HG03280 (cell line): Measurements from ENCODE around the gene ZNF367.

Source experiments
- ATAC-seq: cut with Tn5 transposase; IDR thresholded peaks from one replicate; pipeline ENCODE4 v1.9.1; 2021; ENCODE audit warnings: mild to moderate bottlenecking, moderate library complexity; ENCODE audit not compliant: unreplicated experiment

ZNF367 gene

DNA sequence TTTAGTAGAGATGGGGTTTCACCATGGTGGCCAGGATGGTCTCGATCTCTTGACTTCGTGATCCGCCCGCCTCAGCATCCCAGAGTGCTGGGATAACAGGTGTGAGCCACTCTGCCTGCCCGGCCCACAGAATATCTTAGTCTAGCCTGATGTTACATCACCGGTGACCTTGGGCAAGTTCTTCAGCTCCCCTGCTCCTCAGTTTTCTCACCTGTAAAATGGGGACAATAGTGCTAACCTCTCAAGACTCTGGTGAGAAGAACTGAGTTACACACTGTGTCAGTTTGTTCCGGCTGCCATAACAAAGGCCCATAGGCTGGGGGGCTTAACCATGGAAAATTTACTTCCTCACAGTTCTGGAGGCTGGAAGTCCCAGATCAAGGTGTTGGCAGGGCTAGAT is 19.3 kb upstream of the ZNF367 start:
- ATAC-seq, result no peak

DNA sequence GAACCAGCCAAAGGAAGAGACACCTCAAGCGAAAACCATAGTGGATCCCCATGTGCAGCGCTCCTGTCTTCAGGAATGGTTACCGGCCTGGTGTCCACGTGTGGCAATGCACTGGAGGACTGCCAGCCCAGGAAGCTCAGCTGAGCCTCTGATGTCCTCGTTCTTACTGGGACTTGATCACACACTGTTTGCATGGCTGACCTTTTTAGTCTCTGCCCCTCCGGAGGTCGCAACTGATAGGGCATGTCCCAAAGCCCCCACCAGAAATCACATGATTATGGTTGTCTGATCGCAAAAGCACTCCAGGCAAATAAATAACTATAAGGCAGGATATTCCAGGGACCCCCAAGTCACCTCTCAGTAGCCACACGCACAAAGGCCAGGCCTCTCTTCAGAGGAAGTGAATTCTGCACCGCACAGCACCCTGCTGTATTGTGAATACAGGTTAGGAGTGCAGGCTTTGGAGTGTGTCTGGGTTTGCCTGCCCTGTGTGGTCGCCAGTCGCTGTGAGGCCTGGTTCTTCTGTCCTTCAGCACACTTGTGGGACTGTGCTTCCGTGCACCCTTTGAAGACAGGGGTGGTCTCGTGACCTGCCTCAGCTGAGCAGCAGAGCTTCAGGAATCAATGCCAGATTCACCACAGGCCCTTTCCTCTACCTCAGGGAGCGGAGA is 18.4 kb upstream of the ZNF367 start:
- ATAC-seq, result no peak

DNA sequence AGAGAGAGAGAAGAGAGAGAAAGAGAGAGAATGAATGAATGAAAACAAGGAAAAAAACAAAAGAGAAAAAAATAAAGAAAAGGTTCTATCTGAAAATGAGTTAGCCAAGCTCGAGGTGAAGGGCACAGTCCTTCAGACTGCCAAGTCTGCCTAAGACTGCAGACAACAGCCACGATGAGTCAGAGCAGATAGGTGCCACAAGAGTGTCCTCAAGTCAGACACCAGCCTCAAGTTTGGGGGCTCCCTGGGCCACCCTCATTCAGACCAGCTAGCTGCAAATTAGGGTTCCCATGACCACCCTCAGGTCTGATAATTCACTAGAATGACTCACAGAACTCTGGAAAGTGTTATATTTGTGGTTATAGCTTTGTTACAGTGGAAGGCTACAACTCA is 17.9 kb upstream of the ZNF367 start:
- no peak for ATAC-seq

DNA sequence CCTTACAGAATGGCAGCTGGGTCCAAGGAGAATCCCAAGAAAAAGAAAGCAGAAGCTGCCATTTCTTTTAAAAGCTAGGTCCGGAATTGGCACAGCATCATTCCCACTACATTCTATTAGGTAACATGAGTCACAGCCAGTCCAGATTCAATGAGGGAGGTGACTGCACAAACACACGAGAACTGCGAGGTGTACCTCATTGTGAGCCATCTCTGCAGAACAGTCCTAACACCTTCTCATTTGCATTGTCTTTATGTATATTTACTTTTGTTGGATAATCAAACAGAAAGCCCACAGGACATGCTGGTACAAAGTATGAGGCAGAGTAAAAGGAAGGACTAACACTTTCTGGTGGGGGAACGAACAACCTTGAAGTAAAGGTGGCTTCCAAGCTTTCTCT is 17.2 kb upstream of the ZNF367 start:
- no peak for ATAC-seq

DNA sequence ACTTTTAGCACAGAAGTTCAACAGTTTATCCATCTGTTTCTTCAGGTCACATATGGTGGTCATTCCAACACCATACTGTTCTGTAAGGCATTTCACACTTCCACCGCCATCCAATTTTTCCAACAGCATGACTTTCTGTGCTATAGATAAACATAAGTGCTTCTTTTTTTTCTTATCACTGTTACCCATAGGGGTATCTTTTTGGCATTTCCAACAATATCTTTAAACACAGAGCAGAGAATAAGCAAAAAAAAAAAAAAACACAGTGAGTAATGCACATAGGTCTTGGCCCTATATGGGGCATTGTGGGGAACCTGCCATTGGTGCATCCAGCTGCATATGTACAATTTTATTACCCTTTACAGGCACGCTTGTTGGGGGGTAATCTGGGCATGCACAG is 12.2 kb upstream of the ZNF367 start:
- ATAC-seq, result no peak

DNA sequence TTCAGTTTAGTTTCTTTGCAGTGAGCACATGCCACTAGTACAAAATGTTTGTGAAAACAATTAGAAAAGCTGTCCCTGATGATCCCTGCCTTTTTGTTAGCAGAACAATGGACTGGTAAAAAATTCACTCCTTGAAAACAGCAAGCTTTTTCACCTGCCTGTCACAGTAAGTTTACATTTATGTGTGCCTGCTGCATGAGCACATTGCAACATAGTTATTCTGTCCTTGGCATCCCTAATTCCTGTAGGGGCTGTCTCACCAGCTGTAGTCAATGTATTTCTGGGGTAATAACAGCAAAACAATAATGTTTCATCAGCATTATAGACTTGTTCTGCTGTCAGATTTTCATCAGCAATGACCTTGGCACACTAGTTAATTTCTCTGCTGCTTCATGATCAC is 11.6 kb upstream of the ZNF367 start:
- no peak for ATAC-seq

DNA sequence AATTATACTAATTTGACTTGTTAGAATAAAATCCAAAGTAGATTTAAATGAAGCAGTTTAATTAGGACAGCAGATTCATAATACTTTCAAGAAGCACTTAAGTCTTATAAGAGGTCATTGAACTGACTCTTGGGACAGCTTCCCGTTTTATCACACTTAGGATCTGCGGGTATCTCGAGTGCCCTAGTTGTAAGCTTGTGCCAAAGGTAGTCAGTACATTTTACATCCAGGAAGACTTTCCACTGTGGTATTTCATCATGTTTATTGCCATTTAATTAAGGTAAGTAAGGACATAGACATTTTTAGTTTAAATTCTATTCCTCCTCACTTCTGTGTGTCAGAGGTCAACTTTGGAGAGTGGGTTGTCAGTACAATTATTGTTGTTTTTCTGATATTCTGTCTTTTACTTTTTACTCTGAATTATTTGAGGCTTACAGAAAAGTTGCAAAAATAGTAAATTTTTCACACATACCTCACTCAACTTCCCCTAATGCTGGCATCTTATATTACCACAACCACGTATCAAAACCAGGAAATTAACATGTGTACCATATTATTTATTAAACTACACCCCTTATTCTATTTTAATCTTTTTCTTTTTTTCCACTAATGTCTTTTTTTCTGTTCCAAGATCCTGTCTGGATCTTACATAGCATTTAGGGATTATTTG is 7.5 kb upstream of the ZNF367 start:
- no peak for ATAC-seq

DNA sequence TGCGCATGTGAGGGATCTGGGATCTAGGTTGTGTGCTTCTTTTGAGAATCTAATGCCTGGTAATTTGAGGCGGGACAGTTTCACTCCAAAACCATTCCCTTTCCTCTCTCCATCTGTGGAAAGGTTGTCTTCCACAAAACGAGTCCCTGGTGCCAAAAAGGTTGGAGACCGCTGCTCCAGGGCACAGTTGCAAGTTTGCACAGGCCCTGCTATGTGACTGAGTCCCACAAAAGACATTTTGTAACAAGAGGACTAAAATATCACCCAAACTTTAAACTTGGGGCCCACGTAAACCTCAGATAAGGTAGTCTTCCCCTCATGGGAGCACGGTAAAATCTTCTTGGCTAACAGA is 5.8 kb upstream of the ZNF367 start:
- no peak for ATAC-seq

DNA sequence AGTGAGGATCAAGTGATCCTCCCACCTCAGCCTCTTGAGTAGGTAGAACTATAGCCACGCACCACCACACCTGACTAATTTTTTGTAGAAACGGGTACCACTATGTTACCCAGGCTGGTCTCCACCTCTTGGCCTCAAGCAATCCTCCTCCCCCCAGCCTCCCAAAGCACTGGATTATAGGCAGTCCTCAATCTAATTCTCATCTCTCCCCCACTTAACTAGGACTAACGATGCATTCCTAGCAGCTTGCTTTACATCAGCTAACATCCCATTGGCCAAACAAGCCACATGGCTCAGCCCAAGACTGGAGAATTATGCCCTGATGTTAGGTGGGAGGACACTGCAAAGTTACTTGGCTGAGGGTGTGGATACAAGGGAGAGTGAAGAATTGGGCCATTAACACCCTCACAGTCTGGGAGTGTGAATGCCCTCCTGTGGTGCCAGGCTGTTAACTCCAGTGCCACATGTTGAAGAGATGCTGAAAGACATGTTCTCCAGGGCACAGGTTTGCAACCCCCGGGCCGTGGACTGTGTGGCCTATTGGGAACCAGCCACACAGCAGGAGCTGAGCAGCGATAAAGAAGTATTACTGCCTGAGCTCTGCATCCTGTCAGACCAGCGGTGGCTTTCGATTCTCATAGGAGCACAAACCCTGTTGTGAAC is 5.3 kb upstream of the ZNF367 start:
- ATAC-seq, result no peak

DNA sequence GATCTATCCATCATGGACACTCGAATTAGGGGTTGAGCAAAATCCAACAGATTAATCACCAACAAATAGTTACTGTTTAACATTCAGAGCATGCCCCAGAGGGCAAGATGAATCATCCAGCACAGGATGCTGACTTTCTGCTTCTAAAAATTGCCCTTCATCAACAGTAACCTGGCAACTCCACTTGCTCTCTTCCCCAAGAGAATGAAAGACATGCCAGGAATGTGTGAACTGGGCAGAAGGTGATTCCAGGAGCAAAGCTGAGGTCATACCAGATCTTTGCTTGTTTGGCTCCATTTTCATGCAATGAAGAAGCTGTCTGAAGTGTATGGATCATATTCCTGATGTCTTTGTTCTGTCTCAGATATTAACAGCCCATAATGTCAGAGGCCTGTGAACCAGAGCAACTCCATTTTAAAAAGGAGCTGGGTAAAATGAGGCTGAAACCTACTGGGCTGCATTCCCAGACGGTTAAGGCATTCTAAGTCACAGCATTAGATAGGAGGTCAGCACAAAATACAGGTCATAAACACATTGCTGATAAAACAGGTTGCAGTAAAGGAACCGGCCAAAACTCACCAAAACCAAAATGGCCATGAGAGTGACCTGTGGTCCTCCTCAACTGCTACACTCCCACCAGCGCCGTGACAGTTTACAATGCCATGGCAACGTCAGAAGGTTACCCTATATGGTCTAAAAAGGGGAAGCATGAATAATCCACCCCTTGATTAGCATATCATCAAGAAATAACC is 2.5 kb upstream of the ZNF367 start:
- no peak for ATAC-seq

DNA sequence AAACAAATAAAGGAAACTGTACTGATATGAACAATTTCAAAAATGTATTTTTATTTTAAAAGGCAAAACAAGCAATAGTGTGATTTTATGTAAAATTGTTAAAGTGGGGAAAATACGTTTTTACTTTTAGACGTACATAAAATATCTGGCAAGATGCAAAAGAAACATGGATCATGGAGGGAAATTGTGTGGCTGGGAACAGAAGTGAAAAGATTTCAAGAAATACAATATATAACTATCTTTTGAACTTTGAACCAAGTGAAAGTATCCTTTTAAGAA is 1.5 kb upstream of the ZNF367 start:
- ATAC-seq, result no peak

DNA sequence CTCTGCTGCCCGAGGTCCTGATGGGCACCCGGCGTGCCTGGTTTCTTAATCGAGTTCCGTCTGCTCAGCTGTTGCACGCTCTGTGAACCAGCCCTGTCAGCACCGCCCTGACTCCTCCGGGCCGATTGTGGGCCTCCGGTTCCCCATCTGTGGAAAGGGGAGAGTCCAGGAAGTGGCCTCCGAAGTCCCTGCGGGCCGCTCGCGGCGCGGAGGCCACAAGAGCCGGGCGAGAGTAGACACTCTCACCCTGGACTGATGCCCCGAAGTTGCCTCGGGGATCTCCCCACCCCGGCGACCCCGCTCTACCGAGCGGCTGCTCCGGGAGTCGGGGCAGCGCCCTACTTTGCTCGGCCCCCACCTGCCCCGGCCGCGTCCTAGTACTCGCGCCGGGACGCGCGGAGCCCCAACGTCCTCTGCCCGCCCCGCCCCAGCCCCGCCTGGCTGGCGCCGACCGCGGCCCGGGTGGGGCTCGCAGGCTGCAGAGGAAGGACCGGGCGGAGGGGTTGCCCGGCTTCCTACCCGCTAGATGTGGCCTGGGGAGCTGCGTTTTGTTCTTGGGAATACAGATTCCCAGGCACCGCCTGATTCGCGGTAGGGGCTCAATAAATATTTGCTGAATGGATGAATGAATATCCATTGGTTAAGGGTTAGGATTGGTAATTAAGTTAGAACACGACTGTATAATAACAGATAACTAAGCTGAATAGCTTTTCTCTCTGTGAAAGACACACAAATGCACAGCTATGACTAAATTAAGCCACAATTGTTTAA is 935 bp upstream of the ZNF367 start:
- peak; percentile 32 for ATAC-seq

DNA sequence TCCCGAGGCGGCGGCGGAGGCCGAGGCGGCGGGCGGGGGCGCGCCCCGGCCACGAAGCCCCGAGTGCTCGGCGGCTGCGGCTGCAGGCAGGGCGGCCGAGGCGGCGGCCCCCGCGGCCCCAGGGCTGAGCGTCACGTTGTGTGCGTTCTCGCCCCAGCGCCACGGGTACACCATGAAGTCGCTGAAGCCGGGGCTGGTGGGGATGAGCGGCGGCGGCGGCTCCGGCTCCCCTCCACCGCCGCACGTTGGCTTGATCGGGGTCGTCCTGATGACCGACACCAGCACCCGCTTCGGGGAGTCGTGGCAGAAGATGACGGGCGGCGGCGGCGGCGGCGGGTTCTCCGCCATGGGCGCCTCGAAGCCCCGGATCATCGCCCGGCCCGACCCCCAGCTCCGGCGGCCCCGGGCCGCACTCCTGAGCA is 498 bp downstream of the ZNF367 start:
- peak; percentile 0 for ATAC-seq

DNA sequence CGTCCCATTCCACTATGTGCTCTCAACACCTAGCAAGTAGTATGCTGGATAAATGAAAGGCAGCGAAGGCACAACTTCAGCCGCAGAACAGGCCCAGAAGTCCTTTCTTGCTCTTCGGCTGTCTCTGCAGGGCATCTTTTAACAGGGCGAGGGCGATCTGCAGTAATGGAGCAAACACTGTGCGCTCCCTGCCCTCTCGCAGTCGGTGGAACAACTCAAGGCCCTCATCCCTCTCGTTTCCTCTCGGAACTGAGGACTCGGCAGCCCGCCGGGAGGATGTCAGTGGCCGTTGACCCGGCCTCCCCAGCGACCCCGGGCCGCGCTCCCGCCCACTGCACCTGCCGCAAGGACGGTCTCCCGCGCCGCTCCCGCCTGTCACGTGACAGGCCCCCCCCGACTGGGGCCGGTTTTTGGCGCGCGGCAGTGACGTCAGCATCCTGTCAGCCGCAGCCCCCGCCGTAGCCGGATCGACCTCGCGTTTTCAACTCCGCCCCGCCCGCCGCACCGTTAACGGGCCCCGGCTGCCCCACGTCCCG is 1.1 kb downstream of the ZNF367 start:
- peak; percentile 24 for ATAC-seq

DNA sequence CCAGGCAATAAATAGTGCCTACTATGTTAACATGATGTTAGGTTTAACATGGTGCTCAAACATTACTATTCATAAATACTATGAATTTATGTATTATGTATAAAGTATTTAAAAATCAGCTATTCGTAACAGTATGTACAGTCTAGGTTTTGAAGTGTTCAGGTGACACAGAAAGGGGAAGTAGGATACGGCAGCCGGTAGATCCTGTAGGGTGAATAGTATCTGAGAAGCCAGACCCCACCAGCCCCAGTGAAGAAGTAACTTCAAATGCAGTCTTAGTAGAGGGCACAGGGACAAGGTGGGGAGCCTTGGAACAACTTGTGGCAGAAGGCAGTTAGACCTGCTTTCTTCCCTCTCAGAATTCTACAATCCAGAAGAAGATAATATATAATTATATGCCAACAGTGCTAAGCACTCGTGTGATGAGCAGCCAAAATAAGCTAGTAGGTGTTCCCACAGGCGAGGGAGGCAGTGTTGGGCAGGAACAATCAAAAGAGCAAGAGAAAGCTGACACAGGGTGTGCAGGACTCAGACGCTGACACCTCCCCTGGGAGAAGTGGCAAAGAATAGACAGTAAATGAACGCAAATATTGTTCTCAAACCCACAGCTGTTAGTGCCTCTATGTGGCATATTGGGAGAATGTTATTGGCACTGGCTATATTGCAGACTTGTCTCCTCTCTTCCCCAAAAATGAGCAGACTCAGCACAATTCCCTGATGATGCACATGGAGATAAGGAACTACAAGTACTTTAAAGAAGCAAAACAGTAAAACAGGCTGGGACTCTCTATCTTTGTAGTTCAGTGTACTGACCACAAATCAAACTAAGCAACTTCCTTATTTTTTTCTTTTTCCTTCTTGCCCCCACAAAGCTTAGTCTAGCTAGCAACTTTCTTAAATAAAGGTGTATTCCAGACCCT is 4.6 kb downstream of the ZNF367 start:
- ATAC-seq, result no peak

DNA sequence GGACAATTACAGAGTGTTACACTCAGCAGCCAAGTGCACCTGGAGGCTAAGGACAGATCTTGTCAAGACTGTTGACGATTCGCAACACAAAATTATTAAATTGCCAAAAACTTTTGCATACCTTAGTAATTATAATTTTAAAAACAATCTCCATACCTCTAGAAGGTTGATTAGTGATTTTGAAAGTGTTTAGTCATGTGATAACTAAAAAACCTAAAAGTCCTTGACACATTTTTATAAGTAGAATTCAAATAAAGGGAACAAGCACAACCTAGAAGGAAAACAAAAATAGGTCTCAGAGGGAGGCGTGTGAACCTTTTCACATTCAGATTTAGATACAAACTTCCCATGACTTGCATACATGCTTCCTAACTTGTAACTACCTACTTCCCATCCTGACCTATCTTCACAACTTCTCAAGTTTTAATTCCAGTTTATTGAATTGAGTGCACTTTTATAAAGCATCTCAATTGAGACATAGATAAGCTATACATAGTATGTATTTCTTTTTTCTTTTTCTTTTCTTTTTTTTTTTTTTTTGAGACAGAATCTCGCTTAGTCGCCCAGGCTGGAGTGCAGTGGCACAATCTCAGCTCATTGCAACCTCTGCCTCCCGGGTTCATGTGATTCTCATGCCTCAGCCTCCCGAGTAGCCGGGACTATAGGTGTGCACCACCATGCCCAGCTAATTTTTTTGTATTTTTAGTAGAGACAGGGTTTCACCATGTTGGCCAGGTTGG is 5.8 kb downstream of the ZNF367 start:
- no peak for ATAC-seq

DNA sequence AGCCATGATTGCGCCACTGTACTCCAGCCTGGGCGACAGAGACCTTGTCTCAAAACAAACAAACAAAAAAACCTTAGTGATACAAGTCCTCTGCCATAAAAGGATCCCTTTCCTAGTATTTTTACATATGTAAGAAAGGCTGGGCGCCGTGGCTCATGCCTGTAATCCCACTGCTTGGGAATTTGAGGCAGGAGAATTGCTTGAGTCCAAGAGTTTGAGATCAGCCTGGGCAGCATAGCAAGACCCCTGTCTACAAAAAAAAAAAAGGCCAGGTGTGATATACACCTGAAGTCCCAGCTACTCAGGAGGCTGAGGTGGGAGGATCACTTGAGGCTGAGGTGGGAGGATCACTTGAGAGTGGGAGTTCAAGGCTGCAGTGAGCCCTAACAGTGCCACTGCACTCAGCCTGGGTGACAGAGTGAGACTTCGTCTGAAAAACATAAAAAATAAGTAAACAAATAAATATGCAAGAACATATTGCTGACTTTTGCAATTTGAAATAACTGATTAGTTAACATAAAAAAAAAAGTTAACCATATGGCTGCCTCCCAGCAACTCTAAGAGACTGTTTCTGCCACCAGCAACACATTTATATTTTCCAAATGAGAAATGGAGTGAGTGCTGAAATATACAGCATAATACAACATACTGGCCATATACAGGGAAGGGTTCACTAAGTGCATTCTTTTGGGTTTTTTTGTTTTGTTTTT is 6.9 kb downstream of the ZNF367 start:
- ATAC-seq, result no peak

DNA sequence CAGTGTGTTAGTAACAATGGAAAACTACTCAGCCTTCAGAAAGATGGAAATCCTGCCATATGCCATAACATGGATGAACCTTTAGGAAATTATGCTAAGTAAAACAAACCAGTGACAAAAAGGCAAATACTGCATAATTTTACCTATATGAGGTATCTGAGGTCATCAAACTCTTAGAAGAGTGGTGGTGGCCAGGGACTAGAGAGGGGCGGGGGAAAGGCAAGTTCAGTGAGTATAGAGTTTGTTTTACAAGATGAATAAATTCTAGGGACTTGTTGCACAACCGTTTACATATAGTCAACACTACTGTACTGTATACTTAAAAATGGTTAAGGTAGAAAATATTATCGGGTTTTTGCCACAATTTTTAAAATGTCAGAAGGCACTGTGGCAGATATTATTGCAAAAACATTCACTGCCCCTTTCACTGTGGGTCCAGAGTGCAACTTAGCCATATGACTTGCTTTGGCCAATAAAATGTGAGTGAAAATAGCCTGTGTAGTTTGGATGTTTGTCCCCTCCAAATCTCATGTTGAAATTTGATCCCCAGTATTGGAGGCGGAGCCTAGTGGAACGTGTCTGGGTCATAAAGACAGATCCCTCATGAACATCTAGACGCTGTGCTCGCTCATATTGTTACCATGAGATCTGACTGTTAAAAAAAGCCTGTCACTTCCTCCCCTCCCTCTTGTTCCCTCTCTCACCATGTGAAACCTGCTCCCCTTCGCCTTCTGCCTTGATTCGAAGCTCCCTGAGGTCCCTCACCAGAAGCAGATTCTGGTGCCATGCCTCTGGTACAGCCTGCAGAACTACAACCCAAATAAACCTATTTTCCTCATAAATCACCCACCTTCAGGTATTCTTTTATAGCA is 9.5 kb downstream of the ZNF367 start:
- ATAC-seq, result no peak
